A673 (cell line): Measurements from ENCODE around the gene DNAJB2.

Source experiments
- EZH2 ChIP-seq: fragments of 200-600 bp; sonication (generic); IDR thresholded peaks from 2 replicates; pipeline ENCODE4 v1.6.1; 2017; ENCODE audit warnings: borderline replicate concordance, low read depth, mild to moderate bottlenecking, mixed read lengths, antibody characterized with exemption, low read length; ENCODE audit not compliant: poor library complexity, severe bottlenecking
- TF ChIP-seq, protein P1 (sequence below): fragments of 300-800, 200-600 bp; sonication (generic); conservative IDR thresholded peaks from 2 replicates; pipeline ENCODE4 v1.5.1; 2017; ENCODE audit warnings: low read depth, mild to moderate bottlenecking, antibody characterized with exemption, low read length, moderate library complexity, mixed read lengths

DNA sequence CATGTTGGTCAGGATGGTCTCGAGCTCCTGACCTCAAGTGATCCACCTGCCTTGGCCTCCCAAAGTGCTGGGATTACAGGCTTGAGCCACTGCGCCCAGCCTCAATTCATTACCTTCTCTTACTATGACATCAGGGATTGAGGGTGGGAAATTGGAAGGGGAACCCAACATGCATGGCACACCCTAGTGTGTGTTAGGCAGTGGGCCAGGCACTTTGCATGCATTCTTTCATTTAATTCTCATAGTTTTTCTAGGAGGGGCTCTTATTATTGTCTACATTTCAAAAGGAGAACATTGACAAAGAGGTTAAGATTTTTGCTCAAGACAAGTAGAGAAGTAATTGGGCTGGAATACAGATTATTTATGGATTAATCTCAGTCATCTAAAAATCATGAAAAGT, 10.9 kb upstream of the DNAJB2 start:
- TF ChIP-seq, protein P1, sequence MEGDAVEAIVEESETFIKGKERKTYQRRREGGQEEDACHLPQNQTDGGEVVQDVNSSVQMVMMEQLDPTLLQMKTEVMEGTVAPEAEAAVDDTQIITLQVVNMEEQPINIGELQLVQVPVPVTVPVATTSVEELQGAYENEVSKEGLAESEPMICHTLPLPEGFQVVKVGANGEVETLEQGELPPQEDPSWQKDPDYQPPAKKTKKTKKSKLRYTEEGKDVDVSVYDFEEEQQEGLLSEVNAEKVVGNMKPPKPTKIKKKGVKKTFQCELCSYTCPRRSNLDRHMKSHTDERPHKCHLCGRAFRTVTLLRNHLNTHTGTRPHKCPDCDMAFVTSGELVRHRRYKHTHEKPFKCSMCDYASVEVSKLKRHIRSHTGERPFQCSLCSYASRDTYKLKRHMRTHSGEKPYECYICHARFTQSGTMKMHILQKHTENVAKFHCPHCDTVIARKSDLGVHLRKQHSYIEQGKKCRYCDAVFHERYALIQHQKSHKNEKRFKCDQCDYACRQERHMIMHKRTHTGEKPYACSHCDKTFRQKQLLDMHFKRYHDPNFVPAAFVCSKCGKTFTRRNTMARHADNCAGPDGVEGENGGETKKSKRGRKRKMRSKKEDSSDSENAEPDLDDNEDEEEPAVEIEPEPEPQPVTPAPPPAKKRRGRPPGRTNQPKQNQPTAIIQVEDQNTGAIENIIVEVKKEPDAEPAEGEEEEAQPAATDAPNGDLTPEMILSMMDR: no peak
- no peak for TF ChIP-seq EZH2
